NCI-H460 (cell line): ENCODE measurements around the gene BMP5. TPM values are rescaled to one million over a fixed set of nuclear protein-coding genes. Genes with fewer than 3 reads are reported as not detected.
A peak's percentile ranks its signal among the peaks of the same experiment; 100 is the strongest.
"Not testable (repeated sequence)": the region's sequence is repeated elsewhere in the genome, so short reads cannot be mapped to it uniquely, and the experiment has no call there.

Experiments used
- DNase-seq: peaks from one replicate; pipeline ENCODE4 v3.0.0-alpha.2; 2016; ENCODE audit warnings: low read depth; ENCODE audit errors: extremely low read depth
- polyA plus RNA-seq: library from polyadenylated mRNA; depleted of rRNA; stranded (reverse); fragments of >200 nt; gene quantifications from 2 replicates; pipeline ENCODE4 v1.2.3, GENCODE V29; 2014; cell fraction: nucleus; rRNA removed
- total RNA-seq: library from RNA; depleted of rRNA; stranded (reverse); fragments of >200 nt; shearing (Covaris generic); gene quantifications from 2 replicates; pipeline ENCODE4 v1.2.3, GENCODE V29; 2014; rRNA removed

The BMP5 gene
- total RNA-seq, result 3.3 and 4.1 TPM in 2 replicates
- 2.6 and 4.0 TPM in 2 replicates for polyA plus RNA-seq

- no peak for DNase-seq
These were observed at the start of gene BMP5 for GRCh38 chr6:55875400-55875799. TSS of gene BMP5 (minus strand) at chr6:55875590. CDS start at chr6:55874865, 725 bp downstream.

GRCh38 chr6:55922406-55922805 is 47.0 kb upstream of the BMP5 start:
- DNase-seq, result no peak

DNA sequence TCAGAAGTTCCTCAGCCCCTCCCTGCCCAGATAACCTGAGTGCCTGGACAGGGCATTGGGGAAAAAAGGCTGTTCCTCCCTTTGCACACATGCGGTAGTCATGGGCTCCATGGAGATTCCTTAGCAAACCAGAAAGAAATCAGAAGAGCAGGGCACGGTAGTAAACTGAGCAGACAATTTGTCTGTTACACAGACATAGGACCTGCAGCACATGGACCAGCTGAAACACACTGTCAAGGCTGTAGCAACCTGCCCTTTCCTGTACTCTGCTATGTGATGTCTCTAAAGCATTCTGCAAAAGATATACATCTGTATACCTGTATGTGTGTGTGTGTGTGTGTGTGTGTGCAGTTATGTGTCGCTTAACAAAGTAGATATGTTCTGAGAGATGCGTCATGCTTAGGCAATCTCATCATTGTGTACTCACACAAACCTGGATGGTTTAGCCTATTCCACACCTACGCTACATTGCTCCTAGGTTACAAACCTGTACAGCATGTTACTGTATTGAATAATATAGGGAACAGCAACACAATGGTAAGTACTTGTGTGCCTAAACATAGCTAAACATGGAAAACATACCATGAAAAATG is 44.4 kb upstream of the BMP5 start:
- no peak for DNase-seq

GRCh38 chr6:55918639-55919038 is 43.2 kb upstream of the BMP5 start:
- DNase-seq, result no peak

GRCh38 chr6:55917751-55918415 is 42.5 kb upstream of the BMP5 start:
- DNase-seq, result no peak

DNA sequence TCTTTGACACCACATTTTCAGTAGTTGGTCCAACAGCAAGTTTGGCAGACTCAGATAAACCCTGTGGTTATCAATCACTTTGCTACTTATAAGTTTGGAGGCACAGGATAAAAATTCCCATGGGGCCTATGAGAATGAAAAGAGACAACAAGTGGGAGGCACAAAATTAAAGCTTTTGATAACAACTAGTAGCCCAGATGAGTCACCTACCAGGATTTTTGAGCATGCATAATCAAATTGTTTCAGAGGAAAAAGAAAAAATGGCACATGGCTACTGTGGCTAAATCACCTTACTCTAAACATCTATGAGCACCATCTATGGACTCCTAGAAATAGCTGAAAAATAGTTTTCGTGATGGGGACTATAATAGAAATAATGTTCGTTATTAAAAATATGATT is 40.8 kb upstream of the BMP5 start:
- DNase-seq, result no peak

- no peak for DNase-seq
These were observed 38.1 kb upstream of the BMP5 start for GRCh38 chr6:55913228-55914195.

DNA sequence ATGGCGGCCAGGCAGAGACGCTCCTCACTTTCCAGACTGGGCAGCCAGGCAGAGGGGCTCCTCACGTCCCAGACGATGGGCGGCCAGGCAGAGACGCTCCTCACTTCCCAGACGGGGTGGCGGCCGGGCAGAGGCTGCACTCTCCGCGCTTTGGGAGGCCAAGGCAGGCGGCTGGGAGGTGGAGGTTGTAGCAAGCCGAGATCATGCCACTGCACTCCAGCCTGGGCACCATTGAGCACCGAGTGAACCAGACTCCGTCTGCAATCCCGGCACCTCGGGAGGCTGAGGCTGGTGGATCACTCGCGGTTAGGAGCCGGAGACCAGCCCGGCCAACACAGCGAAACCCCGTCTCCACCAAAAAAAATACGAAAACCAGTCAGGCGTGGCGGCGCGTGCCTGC is 35.1 kb upstream of the BMP5 start:
- not testable (repeated sequence) for DNase-seq

DNA sequence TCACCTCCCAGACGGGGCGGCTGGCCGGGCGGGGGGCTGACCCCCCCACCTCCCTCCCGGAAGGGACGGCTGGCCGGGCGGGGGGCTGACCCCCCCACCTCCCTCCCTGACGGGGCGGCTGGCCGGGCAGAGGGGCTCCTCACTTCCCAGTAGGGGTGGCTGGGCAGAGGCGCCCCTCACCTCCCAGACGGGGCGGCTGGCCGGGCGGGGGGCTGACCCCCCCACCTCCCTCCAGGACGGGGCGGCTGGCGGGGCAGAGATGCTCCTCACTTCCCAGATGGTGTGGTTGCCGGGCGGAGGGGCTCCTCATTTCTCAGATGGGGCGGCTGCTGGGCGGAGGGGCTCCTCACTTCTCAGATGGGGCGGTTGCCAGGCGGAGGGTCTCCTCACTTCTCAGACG is 34.5 kb upstream of the BMP5 start:
- DNase-seq, result not testable (repeated sequence)

DNA sequence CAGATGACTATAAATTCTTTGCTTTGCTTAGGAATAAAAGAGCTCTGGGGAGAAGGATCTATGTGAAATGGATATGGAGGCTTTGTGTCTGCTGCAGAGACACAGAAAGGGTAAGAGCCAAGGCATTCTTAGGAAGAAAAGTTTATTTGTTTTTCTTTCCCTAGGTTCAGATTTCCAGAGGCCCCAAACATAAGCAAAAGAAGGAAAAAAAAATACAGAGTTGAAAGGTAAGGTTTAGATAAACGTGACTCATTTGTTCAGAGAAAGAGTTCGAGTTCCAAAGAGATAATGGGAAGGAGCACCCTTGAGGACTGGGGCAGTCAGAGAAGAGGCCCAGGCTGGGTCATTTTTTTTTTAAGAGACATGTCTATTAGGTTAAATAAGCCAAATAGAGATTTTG is 27.4 kb upstream of the BMP5 start:
- DNase-seq, result no peak

DNA sequence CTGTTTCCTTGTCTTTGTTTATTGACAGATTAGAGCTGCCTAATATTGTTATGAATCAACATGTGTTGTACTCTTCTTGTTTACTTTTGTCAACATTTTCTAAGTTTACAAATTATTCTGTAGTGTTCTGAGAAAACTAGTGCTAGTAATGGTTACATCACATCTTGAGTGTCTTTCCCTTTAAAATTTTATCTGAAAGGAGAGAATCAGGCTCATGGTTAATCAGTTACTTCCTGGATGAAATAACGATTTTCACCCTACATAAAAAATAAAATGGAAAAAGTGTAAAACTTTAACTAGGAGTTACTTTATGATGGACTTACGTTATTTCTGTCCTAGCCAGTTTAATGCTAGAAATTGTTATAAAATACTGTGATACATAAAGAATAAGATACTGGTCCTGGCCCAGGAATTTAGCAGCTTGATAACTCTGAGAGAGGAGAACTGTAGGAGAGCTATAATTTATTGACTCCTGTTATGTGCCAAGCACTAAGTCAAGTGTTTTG is 26.4 kb upstream of the BMP5 start:
- DNase-seq, result no peak

DNA sequence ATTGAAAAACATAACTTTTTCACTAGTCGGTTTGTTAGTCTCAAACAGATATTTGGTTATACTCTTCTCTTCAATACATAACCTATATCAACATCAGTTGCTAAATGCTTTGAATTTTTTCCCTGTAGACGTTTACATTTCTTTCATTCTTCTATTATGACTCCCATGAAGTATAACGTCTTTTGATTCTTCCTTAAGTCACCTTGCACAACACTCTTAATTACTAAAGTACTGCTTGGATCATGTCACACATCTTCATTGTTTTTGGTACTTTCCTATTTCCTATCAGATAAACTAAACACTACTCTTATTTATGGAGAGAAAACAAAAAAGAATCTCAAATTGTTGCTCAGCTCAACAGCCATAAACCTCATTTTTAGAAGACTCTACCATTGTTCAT is 23.0 kb upstream of the BMP5 start:
- no peak for DNase-seq

- no peak for DNase-seq
These were observed 22.0 kb upstream of the BMP5 start for GRCh38 chr6:55897346-55897745.

GRCh38 chr6:55895972-55896730 is 20.8 kb upstream of the BMP5 start:
- no peak for DNase-seq

DNA sequence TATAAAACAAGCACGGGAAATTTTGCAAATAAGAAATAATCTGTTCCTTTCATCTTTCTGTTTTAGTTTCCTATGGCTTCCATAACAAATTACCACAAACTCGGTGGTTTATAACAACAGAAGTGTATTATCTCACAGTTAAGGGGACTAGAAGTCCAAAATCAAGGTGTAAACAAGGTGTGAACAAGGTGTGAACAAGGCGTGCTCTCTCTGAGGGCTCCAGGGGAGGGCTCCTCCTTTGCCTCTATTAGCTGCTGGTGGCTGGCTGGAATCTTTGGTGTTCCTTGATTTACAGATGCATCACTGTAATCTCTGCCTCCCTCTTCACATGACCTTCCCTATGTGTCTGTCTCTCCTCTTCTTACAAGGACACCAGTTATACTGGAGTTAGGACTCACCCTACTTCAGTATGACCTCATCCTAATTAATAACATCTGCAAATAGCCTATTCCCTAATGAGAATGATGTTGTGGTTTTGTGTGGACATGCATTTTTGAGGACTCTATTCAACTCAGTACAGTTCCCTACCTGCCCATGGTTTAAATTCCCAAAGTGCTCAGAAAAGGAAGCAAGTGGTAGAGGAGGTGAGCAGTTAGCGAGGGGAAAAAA is 17.5 kb upstream of the BMP5 start:
- no peak for DNase-seq

- no peak for DNase-seq
These were observed 13.5 kb upstream of the BMP5 start for GRCh38 chr6:55888917-55889316.

DNA sequence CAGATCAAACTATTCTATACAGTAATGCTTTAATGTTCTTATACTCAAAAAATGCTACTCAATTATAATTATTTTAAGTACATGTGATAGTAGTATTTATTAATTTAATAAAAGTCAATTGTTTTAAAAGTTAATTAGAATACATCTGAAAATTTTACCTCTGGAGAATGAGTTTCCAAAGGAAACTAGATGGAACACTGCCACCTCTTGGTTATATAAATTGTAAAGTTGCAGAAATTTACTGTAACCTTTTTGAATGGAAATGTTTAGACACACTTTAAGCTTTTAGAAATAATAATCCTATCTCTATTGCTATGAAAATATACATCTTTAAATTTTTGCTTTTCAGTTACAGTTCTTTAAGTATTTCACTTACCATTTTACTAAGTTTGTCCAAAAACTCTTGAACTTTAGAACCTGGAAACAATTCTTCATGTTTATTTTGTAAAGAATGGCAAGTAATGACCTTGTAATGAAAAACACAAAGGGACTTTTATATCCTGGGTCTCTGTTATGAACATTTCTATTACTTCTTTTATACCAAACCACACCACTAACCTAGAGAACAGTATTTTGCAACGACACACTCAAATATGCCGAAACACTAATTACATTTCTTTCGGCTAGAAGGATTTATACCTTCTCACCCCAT is 10.9 kb upstream of the BMP5 start:
- DNase-seq, result no peak

GRCh38 chr6:55882718-55883569 is 7.6 kb upstream of the BMP5 start:
- DNase-seq, result peak; percentile 83

DNA sequence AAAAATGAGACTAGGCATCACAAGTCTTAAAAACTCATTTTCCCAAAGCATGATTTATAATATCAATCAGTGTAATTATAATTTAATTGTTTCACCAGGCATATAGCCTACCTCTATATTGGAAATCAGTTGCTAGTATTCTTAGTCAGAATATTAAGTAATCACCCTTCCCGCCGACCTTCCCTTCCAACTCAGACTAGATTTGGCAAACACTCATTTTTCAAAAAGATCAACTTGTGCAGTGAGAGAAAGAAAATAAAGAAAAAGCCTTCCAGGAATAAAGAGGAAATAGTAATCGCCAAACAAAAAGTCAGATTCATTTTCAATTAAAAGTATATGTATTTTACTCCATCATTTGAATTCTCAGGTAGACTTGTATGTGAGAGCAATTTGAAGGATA is 1.9 kb upstream of the BMP5 start:
- no peak for DNase-seq
